Upper lobe of left lung (tissue), 6 donors: ENCODE data around the gene HES3. TPM values are rescaled to one million over a fixed set of nuclear protein-coding genes. Genes with fewer than 3 reads are reported as not detected.

ENCODE experiments used
- ATAC-seq, 2 donors: fragments of 200-7000 bp; cut with Tn5 transposase; one replicate each; pipeline ENCODE4 v1.9.1; 2022; ENCODE audit warnings: mild to moderate bottlenecking in 2 of 2, moderate library complexity in 2 of 2; ENCODE audit not compliant: low FRiP score in 2 of 2
- DNase-seq, 2 donors: peaks; one replicate each; pipeline ENCODE4 v3.0.0-alpha.2; 2019 to 2020
- H3K27ac ChIP-seq, 4 donors: fragments of 200-600 bp; sonication (generic); one replicate each; pipeline ENCODE4 v1.5.1; 2016 to 2019
- H3K27me3 ChIP-seq, 4 donors: fragments of 200-600 bp; sonication (generic); one replicate each; pipeline ENCODE4 v1.5.1; 2017 to 2019
- H3K36me3 ChIP-seq, 4 donors: fragments of 200-600 bp; sonication (generic); one replicate each; pipeline ENCODE4 v1.5.1; 2016 to 2019
- H3K4me1 ChIP-seq, 4 donors: fragments of 200-600 bp; sonication (generic); one replicate each; pipeline ENCODE4 v1.5.1; 2018 to 2019
- H3K4me3 ChIP-seq, 4 donors: fragments of 200-600 bp; sonication (generic); one replicate each; pipeline ENCODE4 v1.5.1; 2017 to 2019; ENCODE audit warnings: mild to moderate bottlenecking in 2 of 4, moderate library complexity in 1 of 4
- H3K9me3 ChIP-seq, 4 donors: fragments of 200-600 bp; sonication (generic); one replicate each; pipeline ENCODE4 v1.5.1; 2018 to 2019
- CTCF ChIP-seq, 6 experiments: fragments of 450-650 bp in 4 of 6; fragments of 200-600 bp in 2 of 6; sonication (generic) in 2 of 6; IDR thresholded peaks; one replicate each; pipeline ENCODE4 v1.5.1; 2016 to 2019; ENCODE audit warnings: antibody characterized with exemption in 6 of 6
- EP300 ChIP-seq, 4 donors: sonication (generic); formaldehyde crosslinking; IDR thresholded peaks; one replicate each; pipeline ENCODE4 v1.5.1; 2017; ENCODE audit warnings: antibody characterized with exemption in 4 of 4, control low read depth in 2 of 4
- POLR2A ChIP-seq, 4 donors: fragments of 450-650 bp; IDR thresholded peaks; one replicate each; pipeline ENCODE4 v1.5.1; 2016 to 2017; ENCODE audit warnings: antibody characterized with exemption in 4 of 4, mild to moderate bottlenecking in 2 of 4
- POLR2AphosphoS5 ChIP-seq, 2 donors: sonication (generic); formaldehyde crosslinking; IDR thresholded peaks; one replicate each; pipeline ENCODE4 v1.5.1; 2017; ENCODE audit warnings: antibody characterized with exemption in 2 of 2
- WGBS, 2 donors: methylation state at CpG; one replicate each; pipeline ENCODE4 v1.1.5; 2017 to 2018; 5-methylcytosine and 5-hydroxymethylcytosine counted together
- total RNA-seq, 6 donors: library from RNA; depleted of rRNA in 4 of 6; stranded (reverse); fragments of >200 nt in 4 of 6; gene quantifications; one replicate each; pipeline versions ENCODE4 v1.1.0 to v1.2.1, GENCODE V29; 2016 to 2021
- donor health status: DM: no; HTN: no; CAD: no; lungs with moderate emphysema.
- donor health status: DM: no; HTN: yes; CAD: no; lungs with severe emphysema.

Gene HES3
- total RNA-seq, 6 donors from 2014 or later: not detected

- WGBS, 2 donors: 44 to 100% methylated on average over 1 to 9 of the region's 96 CpGs
- ATAC-seq: no peak
- H3K27me3 ChIP-seq: peaks cover 0 to 44% (median 23%) of the 10 kb centered on the region in 4 donors
- H3K4me3 ChIP-seq: peak overlapping the region in 3 of 4 donors; percentile 11 to 30 (median 13)
- peaks cover 10 to 39% (median 27%) of the 10 kb centered on the region in 4 donors for H3K4me1 ChIP-seq
- TF ChIP-seq EP300 (IDR thresholded peaks at IDR 0.05) (no peak), CTCF (IDR thresholded peaks at IDR 0.05) (no peak)
- no peak overlapping the region for H3K27ac ChIP-seq
- H3K9me3 ChIP-seq: no peaks in the 10 kb centered on the region
- H3K36me3 ChIP-seq: peaks cover 0 to 6% (median 0%) of the 10 kb centered on the region in 4 donors
- DNase-seq: peak in 1 of 2 donors; percentile 87
Observed at GRCh38 chr1:6248932-6249738, 5.2 kb downstream of the HES3 start.

GRCh38 chr1:6249739-6250689, 6.0 kb downstream of the HES3 start:
- no peak for TF ChIP-seq EP300 (IDR thresholded peaks at IDR 0.05)
- no peak for TF ChIP-seq POLR2A (IDR thresholded peaks at IDR 0.05)
- TF ChIP-seq CTCF (IDR thresholded peaks at IDR 0.05): no peak
- no peak for TF ChIP-seq POLR2AphosphoS5 (IDR thresholded peaks at IDR 0.05)
- H3K27me3 ChIP-seq: peaks cover 0 to 37% (median 16%) of the 10 kb centered on the region in 4 donors

GRCh38 chr1:6251233-6251632, 7.3 kb downstream of the HES3 start:
- Histone ChIP-seq H3K4me1 (peaks cover 1 to 22% (median 16%) of the 10 kb centered on the region in 4 donors), H3K36me3 (peaks cover 0 to 6% (median 0%) of the 10 kb centered on the region in 4 donors), H3K27me3 (peaks cover 0 to 24% (median 9%) of the 10 kb centered on the region in 4 donors), H3K4me3 (no peak overlapping the region), H3K27ac (no peak overlapping the region), H3K9me3 (no peaks in the 10 kb centered on the region)
- WGBS, 2 donors: 59 to 83% methylated on average over 9 to 15 of the region's 19 CpGs
- ATAC-seq (no peak), DNase-seq (peak in 1 of 2 donors; percentile 73)
- TF ChIP-seq CTCF (IDR thresholded peaks at IDR 0.05) (no peak), EP300 (IDR thresholded peaks at IDR 0.05) (no peak), POLR2AphosphoS5 (IDR thresholded peaks at IDR 0.05) (no peak), POLR2A (IDR thresholded peaks at IDR 0.05) (no peak)

More at GRCh38 chr1:6249739-6250689, 6.0 kb downstream of the HES3 start:
- WGBS, 2 donors: 24 to 70% methylated on average over 2 to 9 of the region's 71 CpGs
- Histone ChIP-seq H3K4me3 (no peak overlapping the region), H3K9me3 (no peaks in the 10 kb centered on the region), H3K27ac (no peak overlapping the region), H3K4me1 (peaks cover 10 to 34% (median 27%) of the 10 kb centered on the region in 4 donors), H3K36me3 (peaks cover 0 to 6% (median 0%) of the 10 kb centered on the region in 4 donors)
- DNase-seq (peak in 1 of 2 donors; percentile 84), ATAC-seq (no peak)

GRCh38 chr1:6251681-6252373, 7.8 kb downstream of the HES3 start:
- DNase-seq: no peak
- WGBS, 2 donors: 72 to 92% methylated on average over 4 to 15 of the region's 15 CpGs
- Histone ChIP-seq H3K27me3 (peaks cover 0 to 19% (median 7%) of the 10 kb centered on the region in 4 donors), H3K27ac (no peak overlapping the region), H3K9me3 (no peaks in the 10 kb centered on the region), H3K4me3 (no peak overlapping the region), H3K36me3 (peaks cover 0 to 6% (median 0%) of the 10 kb centered on the region in 4 donors), H3K4me1 (peaks cover 0 to 16% (median 10%) of the 10 kb centered on the region in 4 donors)
- TF ChIP-seq CTCF (IDR thresholded peaks at IDR 0.05): no peak
- no peak for TF ChIP-seq POLR2A (IDR thresholded peaks at IDR 0.05)
- TF ChIP-seq EP300 (IDR thresholded peaks at IDR 0.05): no peak
- no peak for TF ChIP-seq POLR2AphosphoS5 (IDR thresholded peaks at IDR 0.05)
- ATAC-seq: no peak
